Stimulated activated CD4-positive, alpha-beta T cell treated with anti-CD3 and anti-CD28 coated beads, Interleukin-2, amount 100 ng/mL, for 24 hours (primary cell): Measurements from ENCODE around the gene NHERF1.

Source experiments
- DNase-seq, 2 donors: peaks; one replicate each; pipeline ENCODE4 v3.0.0-alpha.2; 2020

Gene NHERF1

DNA sequence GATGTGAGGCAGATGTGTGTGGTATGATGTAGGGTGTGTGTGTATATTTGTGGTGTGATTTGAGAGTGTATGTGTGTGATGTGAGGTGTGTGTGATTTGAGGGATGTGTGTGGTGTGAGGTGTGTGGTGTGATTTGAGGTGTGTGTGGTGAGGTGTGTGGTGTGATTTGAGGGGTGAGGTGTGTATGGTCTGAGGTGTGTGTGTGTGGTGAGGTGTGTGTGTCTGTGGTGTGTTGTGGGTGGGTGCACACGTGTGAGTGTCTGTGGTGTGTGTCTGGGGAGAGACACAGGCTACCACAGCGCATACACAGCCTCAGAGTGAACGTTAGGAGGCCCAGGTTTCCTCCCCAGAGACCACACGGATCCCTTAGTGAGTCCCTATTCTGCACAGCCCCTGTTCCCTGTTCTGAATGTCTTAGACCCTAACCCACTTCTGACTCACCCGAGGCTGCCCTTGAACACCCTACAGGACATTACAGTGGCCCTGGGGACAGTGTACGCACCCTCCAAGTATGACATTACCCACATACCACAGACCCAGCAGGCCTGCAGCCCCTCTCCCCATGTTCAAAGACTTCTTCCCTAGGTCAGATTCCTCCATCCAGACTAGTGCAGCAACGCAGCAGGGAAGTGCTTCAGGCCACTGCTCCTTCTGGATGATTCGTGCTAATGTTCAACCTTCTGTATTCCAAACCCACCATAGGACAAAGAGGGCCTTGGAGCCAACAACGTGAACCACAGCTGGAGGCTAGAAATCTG, 14.9 kb upstream of the NHERF1 start:
- DNase-seq, result no peak

DNA sequence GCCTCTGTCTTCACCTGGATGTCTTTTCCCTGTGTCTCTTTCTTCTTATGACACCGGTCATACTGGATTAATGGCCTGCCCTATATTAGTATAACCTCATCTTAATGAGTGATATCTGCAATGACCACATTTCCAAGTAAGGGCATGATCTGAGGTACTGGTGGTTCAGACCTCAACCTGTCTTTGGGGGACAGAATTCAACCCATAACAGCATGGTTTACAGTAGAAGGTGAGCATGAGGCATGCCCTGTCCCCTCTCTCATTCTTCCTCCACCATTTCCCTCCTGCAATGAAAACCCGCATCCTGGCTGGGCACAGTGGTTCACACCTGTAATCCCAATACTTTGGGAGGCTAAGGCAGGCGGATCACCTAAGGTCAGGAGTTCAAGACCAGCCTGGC, 14.2 kb upstream of the NHERF1 start:
- DNase-seq, result no peak

DNA sequence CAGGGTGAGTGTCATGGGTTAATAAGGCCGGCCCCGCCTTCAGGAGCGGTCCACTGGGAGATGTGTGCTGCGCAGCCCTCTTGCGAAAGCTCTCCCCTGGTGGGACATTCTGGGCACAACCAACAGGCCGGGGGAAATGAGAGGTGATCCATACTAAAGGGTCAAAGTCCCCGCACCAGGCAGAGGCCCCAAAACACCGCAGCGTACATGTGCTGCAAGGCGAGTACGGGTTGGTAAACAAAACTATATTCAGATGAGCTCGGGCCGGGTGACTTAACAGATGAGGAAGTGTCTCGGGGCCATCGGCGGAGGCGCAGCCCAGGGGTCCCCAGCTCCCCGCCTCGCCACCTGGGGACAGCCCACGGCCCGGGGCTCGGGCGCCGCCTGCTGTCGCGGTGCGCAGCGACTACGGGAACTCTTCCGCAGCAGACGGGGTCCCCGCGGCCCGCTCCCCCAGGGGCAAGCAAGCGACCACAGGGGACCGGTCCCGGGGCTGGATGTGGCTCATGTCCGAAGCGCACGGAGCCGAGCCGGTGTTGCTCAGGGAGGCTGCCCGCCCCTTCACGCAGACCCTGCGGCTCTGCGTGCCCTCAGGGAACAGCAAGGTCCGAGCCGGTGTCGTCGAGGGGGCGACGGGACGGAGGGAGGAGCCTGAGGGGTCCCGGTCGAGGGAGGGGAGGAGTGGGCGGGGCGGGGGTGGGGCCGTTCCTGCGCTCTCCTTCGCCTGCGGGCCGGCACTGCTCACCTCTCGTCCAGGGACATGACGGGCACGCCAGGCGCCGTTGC, 11.7 kb upstream of the NHERF1 start, which contains the start of gene RAB37:
Gene RAB37, plus strand, starts transcription at position 744 of the 786 bp plus-strand sequence. Its CDS starts 17 bp downstream, at position 761.
- peak in 1 of 2 donors; percentile 46 for DNase-seq

DNA sequence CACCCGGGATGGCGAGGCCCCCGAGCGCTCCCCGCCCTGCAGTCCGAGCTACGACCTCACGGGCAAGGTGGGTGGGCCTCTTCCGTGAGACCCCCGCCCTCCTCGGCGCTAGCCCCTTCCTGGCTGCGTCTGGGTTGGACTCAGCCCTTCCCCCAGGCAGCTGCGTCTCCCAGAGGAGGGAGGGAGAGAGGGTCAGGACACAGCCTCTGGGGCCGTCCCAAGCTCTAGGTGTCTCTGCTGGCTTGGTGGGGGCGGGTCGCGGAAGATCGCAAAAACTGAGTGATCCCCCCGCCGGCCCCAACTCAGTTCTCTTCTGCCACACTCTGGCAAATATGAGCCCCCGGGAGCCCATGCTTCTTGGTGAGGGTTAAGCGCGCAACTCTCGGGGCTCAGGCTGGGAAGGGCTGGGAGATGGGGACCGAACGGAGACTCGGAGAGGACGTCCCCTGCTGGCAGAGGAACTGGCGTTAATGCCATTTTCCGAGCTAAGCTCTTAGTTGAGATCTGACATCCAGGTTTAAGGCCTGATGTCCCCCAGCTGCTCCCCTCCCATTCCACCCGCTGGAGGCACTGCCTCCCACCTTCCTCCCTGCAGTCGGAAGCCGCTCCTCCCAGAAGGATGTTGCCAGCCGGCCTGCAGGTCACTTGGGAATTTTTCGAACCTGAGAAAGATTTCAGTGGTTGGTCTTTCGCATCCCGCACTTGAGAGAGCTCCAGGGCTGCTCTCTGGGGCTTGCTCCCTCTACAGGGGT, 11.0 kb upstream of the NHERF1 start:
- peak in 1 of 2 donors; percentile 47 for DNase-seq

DNA sequence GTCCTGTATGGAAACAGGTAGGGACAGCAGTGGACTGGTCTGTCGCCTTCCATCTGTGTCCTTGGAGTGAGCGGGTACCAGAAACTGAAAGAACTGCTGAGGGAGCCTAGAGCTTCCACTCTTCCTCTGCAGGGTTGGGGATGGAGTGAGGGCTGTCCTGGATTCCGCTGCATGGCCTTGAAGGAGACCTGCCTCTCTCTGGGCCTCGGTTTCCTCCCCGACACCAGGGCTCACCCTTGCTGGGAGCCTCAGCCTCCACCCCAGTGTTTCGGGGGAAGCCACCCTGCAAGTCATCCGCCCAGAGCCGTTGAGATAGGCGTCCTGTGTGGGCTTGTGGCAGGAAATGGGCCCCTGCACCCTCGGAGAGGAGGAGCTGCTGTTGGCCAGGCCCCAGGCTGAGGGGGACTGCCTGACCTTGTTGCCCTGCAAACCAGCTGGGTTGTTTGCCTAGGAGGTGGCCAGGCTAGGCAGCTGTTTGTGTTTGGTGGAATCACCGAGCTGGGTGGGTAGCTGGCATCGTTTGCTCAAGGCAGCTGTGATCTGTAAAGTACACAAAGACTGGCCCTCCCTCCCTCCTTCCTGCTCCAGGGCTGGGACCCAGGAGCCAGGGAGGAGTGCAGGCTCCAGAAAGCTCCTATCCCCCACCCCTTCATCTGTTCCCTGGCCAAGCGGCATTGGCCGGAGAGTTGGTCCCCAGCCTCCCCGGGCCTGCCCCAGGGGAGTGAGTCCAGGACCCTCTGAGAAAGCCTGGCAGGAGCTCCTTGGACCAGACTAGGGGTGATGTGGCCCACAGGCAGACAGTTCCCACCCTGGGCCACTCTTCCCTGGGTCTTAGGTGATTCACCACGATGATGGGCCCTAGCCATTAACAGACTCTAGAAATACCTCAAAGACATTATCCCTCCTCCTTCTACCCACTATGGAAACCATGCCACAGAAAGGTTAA, 10.1 kb upstream of the NHERF1 start:
- DNase-seq, result peak; percentile 69 to 77

DNA sequence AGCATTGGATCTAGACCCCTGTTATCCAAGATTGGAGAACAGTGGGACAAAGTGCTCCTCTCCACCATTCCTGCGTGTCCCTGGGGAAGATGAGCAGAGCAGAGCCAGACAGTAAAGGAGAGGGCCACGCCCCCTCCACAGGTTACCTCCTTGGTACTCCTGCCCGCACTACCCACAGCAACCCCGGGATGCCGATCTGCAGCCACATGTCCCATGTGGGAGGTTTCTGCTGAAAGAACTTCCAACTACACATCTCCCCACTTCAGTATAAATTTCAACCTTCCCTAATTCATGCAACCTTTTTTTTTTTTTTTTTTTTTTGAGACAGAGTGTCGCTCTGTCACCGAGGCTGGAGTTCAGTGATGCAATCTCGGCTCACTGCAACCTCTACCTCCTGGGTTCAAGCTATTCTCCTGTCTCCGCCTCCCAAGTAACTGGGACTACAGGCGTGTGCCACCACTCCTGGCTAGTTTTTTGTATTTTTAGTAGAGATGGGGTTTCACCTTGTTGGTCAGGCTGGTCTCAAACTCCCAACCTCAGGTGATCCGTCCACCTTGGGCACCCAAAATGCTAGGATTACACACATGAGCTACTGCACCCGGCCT, 9.1 kb upstream of the NHERF1 start:
- DNase-seq, result no peak

DNA sequence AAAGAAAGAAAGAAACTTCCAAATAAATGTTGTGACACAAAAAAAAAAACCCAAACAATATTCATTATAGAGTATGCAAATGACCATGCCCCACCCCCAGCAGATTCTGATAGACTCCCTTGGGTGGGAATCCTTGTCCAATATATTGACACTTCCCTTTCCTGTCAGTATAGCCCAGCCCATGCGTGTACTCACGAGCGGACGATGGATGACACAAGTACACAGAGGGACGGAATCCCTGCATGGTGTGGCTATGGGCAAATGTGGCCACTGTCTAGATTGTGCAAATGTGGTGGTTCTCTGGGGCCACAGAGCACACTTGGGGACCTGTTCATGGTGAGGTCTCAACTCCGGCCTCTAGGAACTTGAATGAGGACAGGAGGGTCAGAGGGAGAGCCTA, 8.3 kb upstream of the NHERF1 start:
- DNase-seq, result no peak

DNA sequence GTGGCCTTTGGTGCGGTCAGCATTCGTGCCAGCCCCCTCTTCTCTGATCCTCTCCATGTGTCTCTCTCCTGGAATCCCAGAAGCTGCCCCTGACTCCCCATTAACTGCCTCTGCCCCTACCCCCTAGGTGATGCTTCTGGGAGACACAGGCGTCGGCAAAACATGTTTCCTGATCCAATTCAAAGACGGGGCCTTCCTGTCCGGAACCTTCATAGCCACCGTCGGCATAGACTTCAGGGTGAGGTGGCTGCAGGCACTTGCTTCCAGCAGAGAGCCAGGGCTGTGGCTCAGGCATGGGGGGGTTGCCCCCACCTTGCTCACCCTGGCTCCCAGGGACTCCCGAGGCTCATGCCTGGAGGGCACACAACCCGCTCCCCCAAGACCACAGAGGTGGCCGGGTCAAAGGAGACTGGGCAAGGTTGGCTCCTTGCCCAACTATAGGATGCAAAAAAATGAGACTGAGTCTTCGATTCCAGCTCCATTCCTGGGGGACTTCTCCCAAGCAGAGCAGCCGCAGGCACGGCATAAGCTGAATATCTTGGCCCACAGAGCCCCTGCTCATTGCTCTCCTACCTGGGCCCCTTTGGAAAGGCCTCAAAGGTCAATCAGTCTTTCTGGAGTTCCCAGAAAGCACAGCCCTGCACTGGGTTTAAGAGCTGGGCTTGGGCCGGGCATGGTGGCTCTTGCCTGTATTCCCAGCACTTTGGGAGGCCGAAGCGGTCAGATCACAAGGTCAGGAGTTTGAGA, 7.6 kb upstream of the NHERF1 start:
- no peak for DNase-seq

DNA sequence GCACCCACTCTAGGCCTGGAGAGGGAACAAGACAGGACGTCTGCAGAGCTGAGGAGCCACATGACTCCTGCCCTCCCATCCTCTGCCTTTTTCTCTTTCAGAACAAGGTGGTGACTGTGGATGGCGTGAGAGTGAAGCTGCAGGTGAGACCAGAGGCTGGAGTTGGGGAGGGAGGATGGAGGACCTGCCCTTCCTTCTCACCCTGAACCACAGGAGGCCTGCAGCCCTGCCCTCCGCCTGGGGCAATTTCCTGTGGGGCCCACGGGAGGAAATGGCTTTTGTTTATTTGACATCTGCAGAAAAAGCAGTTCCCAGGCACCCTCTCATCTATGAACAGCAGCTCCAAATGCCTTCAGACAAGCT, 6.3 kb upstream of the NHERF1 start:
- peak; percentile 47 to 54 for DNase-seq

DNA sequence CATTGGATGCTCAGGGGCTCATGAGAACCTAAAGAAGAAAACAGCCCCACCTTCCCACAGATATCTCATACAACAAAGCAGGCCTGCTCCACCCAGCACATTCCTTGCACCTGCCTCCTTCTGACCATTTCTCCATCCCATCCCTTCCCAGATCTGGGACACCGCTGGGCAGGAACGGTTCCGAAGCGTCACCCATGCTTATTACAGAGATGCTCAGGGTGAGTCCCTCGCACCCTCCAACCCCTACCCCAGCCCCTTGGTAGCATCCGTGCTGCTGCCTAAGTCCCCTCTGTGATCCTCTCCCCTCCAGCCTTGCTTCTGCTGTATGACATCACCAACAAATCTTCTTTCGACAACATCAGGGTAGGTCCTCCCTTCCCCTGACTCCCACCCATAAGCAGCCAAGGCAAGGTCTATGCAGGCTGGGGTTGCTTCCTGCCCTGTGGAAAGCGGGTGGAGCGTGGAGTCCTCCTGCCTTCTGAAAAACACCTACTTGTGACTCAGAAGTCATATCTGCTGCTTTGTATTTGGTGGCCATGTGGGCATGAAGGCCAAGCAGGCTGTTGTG, 5.4 kb upstream of the NHERF1 start:
- DNase-seq, result no peak

DNA sequence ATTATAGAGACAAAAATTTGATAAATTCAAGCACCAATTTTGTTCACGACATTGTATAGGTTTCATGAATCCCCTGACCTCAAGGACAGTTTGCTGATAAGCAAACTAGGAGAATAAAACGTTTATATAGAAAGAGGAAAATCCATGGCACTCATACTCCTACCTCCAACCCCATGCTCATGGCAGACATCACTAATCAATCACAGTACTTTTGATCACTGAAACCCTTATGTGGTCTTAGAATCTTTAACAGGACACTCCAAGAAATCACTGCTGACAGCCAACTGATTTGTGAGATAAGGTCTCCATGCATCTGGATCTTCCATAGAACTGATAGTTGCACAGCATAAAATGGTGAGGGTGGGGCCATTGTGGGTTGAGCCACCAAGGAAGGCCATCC, 4.7 kb upstream of the NHERF1 start:
- DNase-seq, result no peak

DNA sequence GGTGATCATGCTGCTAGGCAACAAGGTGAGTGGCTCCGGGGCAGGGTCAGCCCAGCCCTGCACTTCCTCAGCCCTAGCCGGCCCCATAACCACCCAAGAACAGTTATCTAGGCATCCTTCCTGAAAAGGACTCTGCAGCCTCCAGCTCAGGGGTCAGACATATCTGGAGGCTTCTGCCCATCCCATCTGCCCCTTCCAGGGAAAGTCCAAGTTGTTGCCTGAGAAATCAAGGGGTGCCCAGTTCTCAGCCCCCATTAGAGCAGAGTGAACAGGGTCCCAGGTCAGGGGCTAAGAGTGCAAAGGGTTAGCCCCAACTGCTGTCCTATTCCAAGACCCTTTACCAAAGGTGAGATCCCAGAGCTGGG, 4.1 kb upstream of the NHERF1 start:
- DNase-seq, result no peak

DNA sequence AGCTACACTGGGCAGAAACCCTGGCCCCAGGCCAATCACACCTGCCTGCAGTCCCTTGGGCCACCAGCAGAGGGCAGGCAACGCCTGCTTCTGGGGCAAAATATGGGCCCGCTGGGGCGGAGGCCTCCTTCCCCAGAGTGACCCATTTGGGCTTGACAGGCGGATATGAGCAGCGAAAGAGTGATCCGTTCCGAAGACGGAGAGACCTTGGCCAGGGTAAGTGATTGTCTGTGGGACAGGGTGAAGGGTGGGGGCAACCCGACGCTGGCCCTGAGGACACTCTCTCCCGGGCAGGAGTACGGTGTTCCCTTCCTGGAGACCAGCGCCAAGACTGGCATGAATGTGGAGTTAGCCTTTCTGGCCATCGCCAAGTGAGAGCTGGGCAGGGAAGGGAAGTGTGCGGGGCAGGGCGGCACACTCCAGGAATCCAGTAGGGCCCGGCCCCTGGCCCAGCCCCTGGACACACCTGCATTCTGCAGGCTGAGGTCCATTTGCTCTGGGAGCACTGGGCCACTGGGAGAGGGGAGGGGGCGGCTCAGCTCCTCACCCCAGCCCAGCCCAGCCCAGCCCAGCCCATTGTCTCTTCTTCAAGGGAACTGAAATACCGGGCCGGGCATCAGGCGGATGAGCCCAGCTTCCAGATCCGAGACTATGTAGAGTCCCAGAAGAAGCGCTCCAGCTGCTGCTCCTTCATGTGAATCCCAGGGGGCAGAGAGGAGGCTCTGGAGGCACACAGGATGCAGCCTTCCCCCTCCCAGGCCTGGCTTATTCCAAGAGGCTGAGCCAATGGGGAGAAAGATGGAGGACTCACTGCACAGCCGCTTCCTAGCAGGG, 3.5 kb upstream of the NHERF1 start:
- peak; percentile 89 to 91 for DNase-seq

DNA sequence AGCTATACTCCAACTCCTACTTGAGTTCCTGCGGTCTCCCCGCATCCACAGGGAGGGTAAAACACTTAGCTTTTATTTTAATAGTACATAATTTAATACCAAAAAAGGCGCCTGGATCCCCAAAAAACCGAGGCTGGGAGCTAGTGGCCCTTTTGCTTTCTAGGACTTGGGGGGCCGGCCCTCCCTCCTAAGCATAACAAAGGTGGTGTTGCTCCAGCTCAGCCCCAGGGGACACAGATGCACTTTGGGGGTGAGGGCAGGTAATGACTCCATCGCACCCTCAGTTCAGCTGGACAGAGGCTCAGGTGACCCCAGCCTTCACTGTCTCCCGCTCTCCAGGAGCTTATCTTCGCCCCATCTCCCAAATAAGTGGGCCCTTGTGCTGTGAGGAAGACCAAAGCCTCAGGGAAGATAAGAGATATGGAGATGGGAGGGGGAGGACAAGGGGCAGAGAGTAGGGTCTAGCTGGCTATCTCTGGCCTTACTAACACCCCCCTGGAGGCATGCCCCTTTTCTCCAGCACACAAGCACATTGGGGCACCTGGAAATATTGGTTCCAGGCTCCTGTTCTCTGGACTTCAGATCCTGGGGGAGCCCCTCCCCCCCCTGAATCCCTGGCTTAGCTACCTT, 2.8 kb upstream of the NHERF1 start:
- no peak for DNase-seq

DNA sequence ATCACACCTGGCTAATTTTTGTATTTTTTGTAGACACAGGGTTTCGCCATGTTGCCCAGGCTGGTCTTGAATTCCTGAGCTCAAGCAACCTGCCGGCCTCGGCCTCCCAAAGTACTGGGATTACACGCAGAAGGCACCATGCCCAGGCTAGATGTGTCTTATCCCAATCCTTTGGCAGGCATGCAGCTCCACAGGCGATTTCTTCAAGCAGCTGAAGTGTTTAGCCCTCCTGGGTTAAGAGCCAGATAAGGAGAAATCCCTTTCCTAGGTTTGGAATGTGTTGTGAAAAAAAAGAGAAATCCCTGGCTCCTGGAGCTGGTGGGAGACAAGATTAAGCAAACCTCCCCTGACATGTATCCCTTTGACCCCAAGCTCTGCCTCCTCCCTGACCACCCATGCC, 2.1 kb upstream of the NHERF1 start:
- DNase-seq, result no peak

DNA sequence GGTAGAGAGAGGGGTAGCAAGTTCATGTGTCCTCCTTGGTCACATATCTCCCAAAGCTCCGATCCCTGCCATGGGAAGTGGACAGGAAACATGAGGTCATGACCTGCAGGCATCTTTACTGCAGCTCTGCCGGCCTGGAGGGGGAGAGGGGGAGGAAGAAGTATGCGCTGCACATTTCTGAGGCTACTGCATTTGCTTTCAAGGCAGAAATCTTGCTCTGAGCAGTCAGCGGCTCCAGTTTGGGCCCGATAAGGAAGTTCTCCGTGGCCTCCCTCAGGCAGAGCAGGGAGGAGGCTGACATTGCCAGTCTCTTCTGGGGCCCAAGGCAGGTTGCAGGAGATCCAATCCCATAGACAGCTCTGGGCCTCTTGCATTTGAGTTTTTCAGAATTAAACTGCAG, 1.5 kb upstream of the NHERF1 start:
- no peak for DNase-seq

DNA sequence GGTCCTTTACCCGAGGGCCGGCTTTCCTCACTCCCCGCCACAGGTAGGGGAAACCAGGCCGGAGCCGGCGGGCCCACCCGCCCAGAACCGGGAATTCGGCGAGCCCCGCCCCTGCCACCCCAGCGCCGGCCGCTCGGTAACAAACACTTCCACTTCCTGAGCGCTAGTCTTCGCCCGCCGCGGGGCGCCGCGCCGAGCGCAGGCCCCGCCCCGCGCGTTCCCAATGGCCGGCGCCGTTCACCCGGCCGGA, 224 bp upstream of the NHERF1 start:
- no peak for DNase-seq

DNA sequence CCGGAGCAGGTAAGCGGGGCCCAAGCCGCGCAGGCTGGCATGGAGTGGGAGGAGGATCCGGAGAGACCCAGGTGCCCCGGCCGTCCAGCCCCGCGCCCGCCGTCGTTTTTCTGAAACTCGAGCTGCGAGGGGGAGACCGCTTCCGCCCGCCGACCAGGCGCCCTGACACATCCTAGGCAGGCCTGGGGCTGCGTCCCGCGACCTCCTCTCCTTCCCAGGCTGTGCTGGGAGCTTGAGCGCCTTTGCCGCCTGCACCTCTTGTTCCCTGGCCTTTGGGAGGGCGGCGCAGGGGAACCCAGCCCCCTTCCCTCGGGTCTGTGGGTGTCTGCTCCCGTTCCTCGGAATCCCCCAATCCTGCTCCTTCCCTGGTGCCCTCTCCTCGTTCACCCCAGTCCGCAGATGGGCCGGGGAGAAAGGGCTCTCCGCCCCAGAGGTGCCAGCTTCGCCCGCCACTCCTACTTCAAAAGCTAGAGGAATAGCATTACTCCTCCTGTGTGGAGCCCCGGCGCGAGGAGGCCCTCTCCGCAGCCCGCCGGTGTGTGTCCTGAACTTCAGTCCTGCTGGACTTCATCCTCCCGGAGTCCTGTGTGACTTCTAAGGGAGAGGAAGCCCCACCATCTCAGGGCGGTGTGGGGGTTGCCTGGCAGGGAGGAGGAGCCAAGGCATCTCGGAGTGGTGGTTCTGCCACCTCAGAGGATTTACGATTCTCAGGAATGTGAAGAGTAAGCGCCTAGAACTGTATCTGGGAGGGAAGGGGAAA, 1.0 kb downstream of the NHERF1 start:
- DNase-seq, result peak; percentile 51 to 65

DNA sequence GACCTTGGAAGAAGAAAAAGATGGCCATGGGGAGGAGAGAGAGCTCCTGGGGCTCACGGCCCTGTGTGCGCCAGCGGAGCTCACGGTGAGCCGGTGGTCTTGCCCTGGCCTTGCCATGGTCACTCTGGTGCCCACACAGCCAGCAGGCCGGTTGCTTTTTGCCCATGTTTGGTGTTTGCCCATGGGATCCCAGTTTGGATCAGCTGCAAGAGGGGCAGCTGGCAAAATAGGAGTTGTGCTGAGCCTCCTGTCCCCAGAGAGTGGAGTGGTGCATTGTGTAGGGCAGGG, 1.6 kb downstream of the NHERF1 start:
- no peak for DNase-seq
